Activated CD4-positive, alpha-beta T cell treated with anti-CD3 and anti-CD28 coated beads, Interleukin-2, amount 50 U/mL, for 16 hours (primary cell): Measurements from ENCODE around the gene ANTKMT.
A peak's percentile ranks its signal among the peaks of the same experiment; 100 is the strongest.

Experiments used
- DNase-seq: peaks from one replicate; pipeline ENCODE4 v3.0.0-alpha.2; 2020

ANTKMT gene

DNA sequence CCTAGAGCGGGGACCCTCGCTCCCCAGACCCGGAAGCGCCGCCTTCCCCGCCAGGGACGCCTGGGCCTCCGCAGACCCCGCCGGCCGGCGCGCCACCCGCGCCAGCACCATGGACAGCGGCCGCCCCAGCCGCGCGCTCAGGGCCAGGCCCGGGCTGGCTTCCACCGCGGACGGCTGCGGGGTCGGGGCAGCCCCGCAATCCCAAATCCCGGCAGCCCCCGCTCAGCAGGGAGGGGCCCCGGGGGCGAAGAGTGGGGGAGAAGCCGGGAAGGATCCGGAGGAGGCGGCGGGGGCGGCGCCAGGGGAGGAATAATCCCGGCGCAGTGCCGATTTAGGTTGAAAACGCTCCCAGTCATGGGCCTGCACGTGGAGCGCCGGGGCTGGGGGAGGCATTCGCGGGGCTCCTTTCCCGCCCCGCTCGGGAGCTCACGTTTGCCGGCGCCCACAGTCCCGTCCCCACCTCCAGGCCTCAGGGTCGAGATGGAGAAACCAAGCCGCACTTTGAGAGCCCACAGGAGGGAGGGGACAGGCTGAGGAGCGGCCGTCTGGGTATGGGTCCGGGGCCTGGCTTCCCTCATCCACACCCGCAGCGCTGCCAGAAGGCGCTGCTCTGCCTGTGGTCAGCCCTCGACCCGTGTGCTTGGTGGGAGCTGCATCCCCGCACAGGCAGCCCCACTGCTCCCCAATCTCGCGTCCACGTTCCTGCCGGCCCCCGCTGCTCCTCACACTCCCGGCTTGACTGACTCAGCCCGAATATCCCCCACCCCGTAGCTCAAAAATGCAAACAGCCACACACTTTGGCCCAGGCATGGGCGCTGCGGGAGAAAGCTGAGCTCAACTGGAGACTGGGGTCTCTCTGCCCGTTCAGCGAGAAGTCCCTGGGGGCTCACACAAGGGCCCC lies 20.0 kb upstream of the ANTKMT start:
- no peak for DNase-seq

DNA sequence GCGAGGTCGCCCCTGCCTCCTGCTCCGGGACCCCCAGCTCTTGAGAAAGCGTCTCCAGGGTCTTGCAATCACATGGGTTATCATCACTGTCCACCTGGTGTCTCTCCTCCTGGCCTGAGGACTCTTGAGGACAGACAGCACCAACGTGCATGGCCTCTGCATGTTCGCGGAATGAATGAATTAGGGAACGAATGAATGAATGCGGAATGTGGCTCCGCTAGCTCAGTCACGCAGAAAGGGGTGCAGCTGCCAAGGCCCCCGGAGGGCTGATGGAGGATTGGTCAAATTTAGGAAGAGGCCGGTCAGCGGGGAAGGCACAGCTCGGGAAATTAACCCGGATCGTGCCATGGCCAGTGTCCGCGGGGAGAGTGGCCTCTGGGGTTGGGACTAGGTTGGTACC lies 18.6 kb upstream of the ANTKMT start:
- no peak for DNase-seq

DNA sequence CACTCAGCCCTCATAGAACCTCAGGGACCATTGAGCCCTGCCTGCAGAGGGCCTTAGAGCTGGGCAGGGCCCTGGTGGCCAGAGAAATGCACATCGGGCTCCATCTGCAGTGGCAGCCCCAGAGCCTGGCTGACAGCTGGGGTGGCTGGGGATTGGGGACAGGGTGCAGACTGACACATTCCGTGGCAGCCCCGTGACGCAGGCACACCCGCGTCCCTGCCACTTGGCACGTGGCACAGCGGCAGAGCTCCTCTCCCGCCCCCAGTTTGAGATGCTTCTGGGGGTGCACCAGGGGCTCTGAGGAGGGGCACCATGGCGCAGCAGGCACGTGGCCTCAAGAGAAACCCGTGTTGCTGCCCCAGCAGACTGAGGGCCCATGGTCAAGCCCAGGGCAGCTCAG lies 17.5 kb upstream of the ANTKMT start:
- DNase-seq = no peak

DNA sequence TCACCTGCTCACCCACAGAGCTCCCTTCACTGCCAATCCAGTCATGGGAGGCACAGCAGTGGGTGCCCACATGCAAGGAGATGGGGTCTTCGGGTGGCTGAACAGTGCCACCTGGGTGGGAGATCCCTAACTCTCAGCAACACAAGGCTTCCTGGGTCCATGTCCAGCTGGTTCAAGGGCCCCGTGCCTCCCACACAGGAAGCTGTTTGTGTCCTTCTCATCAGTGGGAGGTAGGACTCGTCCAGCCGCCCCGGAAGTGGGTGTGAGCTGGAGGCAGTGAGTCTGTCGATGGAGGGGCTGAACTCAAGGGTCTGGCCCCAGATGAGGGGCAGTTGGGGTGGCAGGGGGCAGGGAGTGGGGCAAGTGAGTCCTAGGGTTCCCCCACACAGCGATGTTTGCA lies 16.9 kb upstream of the ANTKMT start:
- no peak for DNase-seq

DNA sequence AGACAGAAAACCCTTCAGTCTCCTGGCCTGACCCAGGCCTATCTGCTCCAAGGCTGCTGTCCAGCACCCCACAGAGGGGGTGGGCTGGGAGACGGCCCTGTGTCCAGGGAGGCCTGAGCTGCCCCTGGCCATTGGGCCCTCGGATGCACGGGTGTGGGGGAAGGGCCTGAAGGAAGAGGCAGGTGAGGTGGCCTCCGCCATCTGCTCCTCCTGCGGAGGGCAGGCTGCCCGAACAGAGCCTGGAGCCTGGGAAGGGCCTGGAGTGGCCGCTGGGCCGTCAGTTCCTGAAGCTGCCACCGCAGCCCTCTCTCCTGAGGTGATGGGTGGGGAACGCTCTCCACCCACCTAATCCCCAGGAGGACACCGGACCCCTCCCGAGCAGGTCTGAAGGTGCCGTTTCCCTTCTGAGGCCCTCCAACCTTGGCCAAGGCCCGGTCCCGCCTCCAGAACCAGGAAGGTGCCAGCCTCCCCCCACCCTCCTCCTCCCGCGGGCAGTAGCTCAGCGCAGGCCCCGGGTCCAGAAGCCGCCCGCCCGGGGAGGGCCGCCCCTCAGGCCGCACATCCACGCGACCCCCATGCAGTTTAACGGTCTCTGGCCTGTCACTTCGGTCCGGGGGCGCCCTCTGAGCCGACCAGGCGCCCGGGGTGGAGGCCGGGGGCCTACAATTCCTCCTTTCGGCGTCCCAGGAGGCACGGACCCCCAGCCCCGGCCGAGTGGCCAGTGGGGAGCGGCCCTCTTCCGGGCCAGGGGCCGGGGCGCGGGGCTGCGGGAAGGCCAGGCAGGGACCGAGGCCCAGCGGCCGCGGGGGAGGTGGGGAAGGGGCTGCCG lies 16.2 kb upstream of the ANTKMT start:
- no peak for DNase-seq

DNA sequence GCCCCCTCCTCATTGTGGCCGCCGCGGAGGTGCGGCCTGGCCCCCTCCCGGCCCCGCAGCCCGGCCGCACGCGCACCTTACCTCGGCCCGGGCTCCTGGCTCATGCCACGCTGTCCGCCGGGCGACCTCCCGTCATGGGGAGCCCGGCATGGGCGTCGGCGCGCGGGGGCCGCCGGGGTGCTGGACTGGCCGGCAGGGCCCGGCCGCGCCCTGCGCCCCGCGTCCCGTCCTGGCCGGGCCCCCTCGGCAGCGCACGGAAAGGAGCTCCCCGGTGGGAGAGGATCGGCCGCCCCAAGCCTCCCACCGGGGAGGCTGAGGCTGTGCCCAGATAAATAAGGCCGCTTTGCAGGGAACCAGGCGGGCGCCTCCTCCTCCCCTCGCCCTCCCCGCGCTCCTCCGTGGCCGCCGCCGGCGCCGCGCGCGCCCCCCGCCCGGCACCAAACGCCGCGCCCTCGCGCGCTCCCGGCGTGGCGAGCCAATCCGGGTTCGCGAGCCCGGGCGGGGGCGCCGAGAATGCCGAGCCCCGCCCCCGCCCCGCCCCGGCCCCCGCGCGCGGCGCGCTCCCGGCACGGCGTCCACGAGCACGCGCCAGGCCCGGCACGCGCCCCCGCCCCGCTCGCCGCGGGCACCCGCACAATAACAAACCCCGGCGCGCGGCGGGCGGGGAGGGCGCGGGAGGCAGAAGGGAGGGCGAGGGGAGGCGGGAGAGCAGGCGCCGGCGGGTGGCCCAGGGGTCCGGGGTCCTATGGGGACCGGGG lies 15.3 kb upstream of the ANTKMT start, which contains the start of gene FBXL16:
Gene FBXL16, minus strand, starts transcription at position 371 of the 758 bp plus-strand sequence. CDS start 8,396 bp downstream, outside the sequence.
- DNase-seq = no peak

DNA sequence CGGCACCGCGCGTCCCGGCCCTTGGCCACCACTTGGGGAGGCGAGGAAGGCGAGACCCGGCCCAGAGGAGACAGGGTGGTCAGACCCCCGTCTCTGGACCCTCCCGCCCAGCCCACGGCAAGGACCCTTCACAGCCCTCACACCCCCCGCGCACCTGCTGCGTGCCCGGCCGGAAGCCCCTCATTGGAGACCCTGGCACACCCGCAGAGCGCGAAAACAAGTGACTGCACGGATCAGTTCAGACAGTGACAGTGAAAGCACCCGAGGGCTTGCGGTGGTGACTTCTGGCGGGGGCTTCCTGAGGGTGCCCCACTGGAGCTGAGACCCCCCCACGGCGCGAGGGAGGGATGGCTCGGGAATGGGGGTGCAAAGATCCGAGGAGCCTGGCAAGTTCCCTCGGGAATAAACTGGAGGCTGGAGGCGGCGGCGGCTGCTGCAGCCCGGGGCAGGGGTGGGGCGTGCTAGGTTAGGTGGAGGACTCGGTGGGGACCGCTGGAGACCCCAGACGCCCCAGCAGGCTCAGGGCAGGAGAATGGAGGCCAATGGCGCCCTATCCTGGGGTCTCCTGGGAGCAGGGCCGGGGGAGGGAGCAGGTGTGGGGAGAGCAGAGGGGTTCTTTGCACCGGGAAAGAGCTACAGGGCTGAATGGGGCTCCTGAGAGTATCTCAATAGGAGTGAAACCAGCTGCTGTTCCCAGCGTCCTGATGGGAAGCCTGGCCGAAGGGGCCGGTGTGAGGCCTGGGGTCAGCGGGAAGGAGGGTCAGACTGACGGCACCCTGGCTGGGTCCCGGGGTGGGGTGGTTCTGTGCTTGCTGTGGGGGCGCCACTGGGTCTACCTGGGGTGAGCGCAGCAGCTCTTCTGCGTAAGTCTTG lies 14.5 kb upstream of the ANTKMT start:
- no peak for DNase-seq

DNA sequence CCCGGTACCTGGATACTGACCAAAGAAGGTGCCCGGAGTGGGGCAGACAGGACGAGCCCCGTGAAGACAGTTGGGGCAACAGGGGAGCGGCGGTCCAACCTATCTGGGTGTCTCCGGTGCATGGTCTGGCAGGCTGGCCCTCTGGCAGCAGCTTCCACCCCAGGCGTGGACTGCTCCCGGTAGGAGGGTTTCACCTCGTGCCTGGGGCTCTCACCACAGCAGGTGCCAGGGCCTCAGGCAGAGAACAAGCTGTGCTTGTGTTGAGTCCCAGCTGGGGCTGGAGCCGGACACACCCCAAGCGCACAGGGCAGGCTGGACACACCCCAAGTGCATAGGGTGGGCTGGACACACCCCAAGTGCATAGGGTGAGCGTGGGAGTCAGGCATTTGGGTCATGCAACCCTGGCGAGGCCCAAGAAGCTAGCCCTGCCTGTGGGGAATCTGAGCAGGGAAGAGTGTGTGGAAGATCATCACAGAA lies 13.8 kb upstream of the ANTKMT start:
- no peak for DNase-seq

DNA sequence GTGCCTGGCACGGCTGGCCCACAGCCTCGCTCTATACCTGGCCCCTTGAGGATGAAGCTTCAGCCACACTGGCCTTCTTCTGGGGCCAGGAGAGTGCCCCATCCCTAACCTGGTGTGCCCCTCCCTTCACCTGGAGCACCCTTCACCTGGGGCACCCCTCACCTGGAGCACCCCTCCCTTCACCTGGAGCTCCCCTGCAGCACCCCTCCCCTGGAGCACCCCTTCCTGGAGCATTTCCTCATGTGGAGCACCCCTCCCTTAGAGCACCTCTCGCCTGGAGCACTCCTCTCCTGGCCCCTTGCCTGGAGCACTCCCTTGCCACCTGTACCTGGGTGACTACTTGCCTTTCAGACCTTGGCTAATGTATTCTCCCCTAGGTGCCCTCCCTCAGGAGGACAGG lies 12.9 kb upstream of the ANTKMT start:
- DNase-seq = no peak

DNA sequence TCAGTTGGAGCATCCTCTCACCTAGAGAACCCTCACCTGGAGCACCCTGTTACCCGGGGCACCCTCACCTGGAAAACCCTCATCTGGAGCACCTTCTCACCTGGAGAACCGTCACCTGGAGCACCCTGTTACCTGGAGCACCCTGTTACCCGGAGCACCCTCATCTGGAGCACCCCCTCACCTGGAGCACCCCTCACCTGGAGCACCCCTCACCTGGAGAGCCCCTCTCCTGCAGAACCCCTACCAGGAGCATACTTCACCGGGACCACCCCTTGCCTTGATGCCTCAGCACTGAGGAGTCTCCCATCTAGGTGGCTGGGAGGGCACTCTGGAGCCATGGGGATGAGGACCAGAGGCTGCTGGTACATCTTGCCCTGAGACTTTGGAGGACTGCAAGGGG lies 12.0 kb upstream of the ANTKMT start:
- no peak for DNase-seq

DNA sequence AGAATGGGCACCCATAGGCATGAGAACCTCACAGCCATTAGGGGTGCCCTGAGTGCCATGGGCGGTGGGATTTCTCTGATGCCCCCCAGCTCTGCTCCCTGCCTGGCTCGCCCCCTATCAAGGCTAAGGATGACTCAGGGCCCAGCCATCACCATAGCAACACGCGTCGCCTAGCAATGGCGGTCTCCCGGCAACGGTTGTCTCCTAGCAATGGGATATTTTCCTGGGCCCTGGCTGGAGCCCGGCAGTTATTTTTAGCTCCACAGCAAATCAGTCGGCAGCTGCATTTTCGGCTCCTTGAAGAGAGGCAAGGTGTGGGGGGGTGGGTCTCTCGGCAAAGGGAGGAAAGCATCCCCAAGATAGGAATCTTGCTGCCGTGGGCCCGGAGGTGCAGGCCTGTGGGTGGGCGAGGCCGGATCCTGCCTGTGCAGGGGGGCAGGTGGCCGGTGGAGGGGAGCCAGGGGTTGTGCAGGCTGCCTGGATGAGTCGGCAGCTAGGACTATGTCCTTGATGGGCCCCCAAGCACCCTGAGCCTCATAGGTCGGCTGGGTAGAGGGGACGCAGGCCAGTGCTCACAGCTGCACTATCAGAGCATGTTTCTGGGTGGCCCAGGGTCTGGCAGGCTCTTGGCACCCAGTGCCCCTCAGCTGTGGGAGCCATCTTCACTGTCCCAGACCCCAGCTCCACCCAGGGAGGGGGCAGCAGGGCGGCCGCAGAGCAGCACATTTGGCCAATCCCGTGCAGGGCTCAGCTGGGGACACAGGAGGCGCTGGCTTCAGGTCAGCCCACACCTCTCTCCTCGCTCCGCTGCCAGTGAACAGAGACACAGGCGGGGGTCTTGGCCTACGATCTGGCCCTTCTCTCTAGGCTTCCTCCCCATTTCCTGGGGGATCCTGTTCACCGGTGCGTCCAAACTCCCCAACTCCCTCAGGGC lies 11.1 kb upstream of the ANTKMT start:
- no peak for DNase-seq

DNA sequence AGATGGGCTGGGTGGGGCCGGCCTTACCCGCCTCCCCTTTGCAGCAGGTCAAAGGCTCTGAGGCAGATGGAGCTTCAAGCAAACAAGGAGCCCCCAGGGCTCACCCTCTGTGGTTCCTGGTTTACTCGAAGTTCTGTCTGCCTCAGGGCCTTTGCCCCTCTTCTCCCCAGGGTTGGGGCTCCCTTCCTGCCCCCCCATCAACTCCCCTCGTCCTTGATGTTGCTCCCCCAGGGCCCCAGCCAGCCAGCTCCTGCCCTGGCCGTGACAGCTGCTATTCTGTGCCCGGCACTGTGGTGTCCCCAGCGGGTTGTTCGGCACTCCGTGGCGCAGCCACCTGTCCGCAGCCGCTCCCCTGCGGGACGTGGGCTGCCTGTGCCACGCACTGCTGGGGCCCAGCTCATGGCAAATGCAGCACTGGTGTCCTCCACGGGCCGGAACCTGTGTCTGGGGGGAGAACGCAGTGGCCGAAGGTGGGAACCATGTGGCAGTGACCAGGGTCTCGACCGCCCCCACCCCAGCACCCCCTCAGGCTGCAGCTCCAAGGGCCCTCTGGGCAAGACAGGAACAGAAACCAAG lies 10.4 kb upstream of the ANTKMT start:
- DNase-seq = no peak

DNA sequence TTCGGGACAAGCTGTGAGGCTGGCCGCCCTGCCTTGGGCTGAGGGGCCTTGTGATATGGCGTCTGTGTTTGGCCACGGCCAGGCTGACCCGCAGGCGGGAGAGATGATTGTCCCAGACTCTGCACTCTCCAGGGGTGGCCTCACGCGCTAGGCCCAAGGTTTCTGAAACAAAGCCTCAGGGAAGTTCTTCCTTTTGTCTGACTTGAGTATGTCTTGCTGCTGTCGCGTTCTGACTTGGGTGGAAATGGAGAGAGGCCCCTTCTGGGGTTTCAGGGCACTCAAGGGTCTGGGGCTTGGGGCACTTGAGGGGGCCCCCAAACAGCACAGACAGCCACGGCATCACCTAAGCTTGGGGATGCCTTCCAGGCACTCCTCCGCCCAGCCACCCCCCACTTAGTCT lies 9.9 kb upstream of the ANTKMT start:
- no peak for DNase-seq

DNA sequence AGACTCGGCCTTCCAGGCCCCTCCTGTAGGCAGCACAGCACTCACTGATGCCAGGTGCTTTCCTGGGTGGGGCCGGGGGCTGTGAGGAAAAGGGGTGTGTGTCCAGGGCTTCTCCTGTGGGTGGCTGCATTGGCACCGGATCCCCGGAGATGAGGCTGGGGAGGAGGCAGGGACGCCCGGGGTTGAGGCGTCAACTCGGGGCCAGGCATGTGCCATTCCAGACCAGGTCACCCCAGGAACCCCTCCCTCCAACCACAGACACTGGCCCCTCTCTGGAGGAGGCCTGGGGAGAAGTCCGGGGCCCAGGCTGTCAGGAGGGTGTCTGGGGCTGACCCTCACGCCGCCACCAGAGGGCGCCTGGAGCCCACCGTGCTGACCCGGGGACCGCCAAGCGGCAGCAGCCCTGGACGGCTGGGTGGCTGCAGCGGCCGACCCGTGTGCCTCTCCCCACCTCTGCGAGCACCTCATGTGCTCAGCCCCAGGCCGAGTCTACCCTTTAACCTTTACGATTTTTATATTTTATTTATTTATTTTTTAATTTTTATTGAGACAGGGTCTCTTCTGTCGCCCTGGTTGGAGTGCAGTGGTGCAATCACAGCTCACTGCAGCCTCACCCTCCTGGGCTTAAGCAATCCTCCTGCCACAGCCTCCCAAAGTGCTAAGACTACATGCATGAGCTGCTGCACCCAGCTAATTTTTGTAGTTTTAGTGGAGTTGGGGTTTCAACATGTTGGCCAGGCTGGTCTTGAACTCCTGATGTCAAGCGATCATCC lies 9.2 kb upstream of the ANTKMT start:
- peak; percentile 78 for DNase-seq

DNA sequence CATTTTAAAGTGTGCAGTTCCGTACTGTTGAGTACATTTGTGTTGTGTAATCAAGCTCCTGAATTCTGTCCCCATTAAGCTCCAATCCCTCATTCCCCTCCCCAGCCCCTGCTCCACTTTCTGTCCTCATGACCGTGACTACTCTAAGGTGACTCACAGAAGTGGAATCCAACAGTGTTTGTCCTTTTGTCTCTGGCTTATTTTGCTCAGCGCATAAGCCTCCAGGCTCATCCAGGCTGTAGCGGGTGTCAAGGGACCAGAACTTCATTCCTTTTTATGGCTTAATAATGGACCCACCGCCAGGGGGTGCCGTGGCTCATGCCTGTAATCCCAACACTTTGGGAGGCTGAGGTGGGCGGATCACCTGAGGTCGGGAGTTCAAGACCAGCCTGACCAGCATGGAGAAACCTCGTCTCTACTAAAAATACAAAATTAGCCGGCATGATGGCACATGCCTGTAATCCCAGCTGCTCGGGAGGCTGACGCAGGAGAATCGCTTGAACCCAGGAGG lies 8.2 kb upstream of the ANTKMT start:
- DNase-seq = peak; percentile 58

DNA sequence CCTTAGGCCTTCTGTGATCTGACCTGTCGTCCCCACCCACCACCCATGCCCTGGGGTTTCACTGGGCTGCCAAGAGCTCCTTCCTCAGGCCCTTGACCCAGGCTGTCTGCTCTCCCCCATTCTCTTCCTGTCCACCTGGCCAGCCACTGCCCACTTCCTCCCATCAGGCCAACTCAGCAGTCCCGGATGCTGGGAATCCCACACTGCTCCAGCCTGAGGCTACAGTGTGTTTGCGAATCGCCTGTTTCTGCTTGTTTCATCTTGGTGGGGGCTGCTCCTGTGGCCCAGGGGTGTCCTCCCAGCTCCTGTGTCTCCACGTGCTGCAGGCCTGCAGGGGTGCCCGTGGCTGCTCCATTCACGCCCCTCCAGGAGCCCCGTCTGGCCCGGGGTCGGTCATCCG lies 6.9 kb upstream of the ANTKMT start:
- DNase-seq = no peak

DNA sequence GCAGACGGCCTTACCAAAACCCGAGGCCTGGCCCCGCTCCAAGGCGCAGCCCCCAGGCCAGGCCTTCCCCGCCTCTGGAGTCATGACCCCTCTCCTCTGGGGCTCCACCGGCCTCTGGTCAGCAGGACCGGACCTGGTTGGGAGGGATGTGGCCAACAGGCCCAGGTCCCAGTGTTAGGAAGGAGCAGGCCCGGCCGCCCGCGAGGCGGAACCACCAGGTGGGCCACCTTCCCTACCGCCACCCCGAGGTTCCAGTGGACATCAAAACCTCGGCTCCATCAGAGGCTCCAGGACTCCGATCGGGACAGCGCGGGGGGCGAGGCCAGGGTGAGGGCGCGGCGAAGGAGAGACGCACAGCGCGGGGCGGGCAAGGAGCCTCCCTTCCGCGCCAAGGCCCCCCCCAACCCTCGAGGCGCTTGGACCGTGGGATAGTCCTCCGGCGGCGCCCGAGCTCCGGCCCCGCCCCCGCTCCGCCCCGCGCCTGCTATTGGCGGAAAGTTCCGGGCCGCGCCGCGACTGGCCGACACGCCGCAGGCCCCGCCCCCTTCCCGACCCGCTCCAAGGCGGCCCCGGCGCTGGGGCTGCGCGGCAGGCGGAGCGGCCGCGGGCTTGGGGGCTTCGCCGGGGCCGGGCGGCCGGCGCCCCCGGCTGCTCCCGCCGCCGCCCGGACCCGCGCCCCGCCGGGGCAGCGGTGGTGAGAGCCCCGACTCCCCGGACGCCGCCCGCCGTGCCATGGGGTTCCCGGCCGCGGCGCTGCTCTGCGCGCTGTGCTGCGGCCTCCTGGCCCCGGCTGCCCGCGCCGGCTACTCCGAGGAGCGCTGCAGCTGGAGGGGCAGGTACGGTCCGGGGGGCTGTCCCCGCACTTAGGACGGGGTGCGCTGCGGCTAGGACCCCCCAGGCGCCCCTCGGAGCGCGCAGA lies 6.1 kb upstream of the ANTKMT start, which contains the start of gene METRN:
Gene METRN, plus strand, starts transcription at position 561 of the 919 bp plus-strand sequence. Its CDS starts 172 bp downstream, at position 733.
- DNase-seq = peak; percentile 89
